H1 (cell line): ENCODE measurements around the gene ETV5. TPM values are rescaled to one million over a fixed set of nuclear protein-coding genes. Genes with fewer than 3 reads are reported as not detected.

Experiments
- BCL11A ChIP-seq, 2 experiments: IDR thresholded peaks; one replicate each; pipeline ENCODE4 v1.6.1; 2011; ENCODE audit warnings: low read depth in 2 of 2, low read length in 2 of 2, mild to moderate bottlenecking in 2 of 2
- CBX5 ChIP-seq: fragments of 300-800, 300-1000 bp; sonication (generic); IDR thresholded peaks from 2 replicates; pipeline ENCODE4 v1.7.1; 2016; ENCODE audit warnings: antibody characterized with exemption, low read length, low read depth
- CHD2 ChIP-seq: IDR thresholded peaks from 2 replicates; pipeline ENCODE4 v1.6.1; 2012; ENCODE audit warnings: low read length, improper control_type of control experiment
- HDAC2 ChIP-seq, 2 experiments: fragments of 300-600 bp in 1 of 2; sonication (generic) in 1 of 2; IDR thresholded peaks; 2 replicates each; pipeline ENCODE4 v1.6.1; 2011 to 2012; ENCODE audit warnings: low read depth in 2 of 2, low read length in 2 of 2, mild to moderate bottlenecking in 2 of 2, moderate library complexity in 2 of 2, borderline replicate concordance in 1 of 2, inconsistent platforms in 1 of 2
- MAFK ChIP-seq: IDR thresholded peaks from 2 replicates; pipeline ENCODE4 v1.6.1; 2012; ENCODE audit warnings: low read depth, mild to moderate bottlenecking, improper control_type of control experiment, low read length
- RFX5 ChIP-seq: IDR thresholded peaks from 2 replicates; pipeline ENCODE4 v1.6.1; 2011; ENCODE audit warnings: low read depth, low read length, improper control_type of control experiment, borderline replicate concordance
- SIRT6 ChIP-seq: IDR thresholded peaks from one replicate; pipeline ENCODE4 v1.7.1; 2012; ENCODE audit warnings: low read length, inconsistent platforms
- SP1 ChIP-seq: IDR thresholded peaks from 2 replicates; pipeline ENCODE4 v1.6.1; 2011; ENCODE audit warnings: low read depth, low read length
- SP2 ChIP-seq: IDR thresholded peaks from 2 replicates; pipeline ENCODE4 v1.6.1; 2012; ENCODE audit warnings: mild to moderate bottlenecking, low read length, inconsistent platforms
- YY1 ChIP-seq: IDR thresholded peaks from 2 replicates; pipeline ENCODE4 v1.6.1; 2011; ENCODE audit warnings: low read depth, mild to moderate bottlenecking, low read length
- polyA plus RNA-seq, 7 experiments: library from polyadenylated mRNA; depleted of rRNA in 3 of 7; stranded (reverse) in 5 of 7; unstranded in 2 of 7; fragments of >200 nt in 5 of 7; fragments of 200-250 nt in 2 of 7; gene quantifications; 1 replicate in 5 of 7; 2 replicates in 1 of 7; 4 replicates in 1 of 7; pipeline versions ENCODE4 v1.2.1 to v1.2.3, GENCODE V29; 2011 to 2013; ENCODE audit warnings: missing spikeins in 2 of 7, mixed read lengths in 2 of 7
- total RNA-seq: library from RNA; stranded (reverse); fragmentation: NEBNext Ultra II Directional; extraction: Animal tissue kit (Norgen Biotek cat#: 25700); gene quantifications from 2 replicates; pipeline ENCODE4 v1.2.1, GENCODE V29; 2021
- TF ChIP-seq, protein P1 (sequence below): fragments of 300-600 bp; sonication (generic); IDR thresholded peaks from 2 replicates; pipeline ENCODE4 v1.7.1; 2012; ENCODE audit warnings: low read length, moderate library complexity, mild to moderate bottlenecking, inconsistent platforms; ENCODE audit not compliant: insufficient replicate concordance

Gene ETV5
- total and polyA plus RNA-seq, 2 of the 8 experiments (the other 6 are each of a cell fraction or from before 2014, with no cell fraction given) = 13.1 to 36.9 TPM

- TF ChIP-seq, protein P1, sequence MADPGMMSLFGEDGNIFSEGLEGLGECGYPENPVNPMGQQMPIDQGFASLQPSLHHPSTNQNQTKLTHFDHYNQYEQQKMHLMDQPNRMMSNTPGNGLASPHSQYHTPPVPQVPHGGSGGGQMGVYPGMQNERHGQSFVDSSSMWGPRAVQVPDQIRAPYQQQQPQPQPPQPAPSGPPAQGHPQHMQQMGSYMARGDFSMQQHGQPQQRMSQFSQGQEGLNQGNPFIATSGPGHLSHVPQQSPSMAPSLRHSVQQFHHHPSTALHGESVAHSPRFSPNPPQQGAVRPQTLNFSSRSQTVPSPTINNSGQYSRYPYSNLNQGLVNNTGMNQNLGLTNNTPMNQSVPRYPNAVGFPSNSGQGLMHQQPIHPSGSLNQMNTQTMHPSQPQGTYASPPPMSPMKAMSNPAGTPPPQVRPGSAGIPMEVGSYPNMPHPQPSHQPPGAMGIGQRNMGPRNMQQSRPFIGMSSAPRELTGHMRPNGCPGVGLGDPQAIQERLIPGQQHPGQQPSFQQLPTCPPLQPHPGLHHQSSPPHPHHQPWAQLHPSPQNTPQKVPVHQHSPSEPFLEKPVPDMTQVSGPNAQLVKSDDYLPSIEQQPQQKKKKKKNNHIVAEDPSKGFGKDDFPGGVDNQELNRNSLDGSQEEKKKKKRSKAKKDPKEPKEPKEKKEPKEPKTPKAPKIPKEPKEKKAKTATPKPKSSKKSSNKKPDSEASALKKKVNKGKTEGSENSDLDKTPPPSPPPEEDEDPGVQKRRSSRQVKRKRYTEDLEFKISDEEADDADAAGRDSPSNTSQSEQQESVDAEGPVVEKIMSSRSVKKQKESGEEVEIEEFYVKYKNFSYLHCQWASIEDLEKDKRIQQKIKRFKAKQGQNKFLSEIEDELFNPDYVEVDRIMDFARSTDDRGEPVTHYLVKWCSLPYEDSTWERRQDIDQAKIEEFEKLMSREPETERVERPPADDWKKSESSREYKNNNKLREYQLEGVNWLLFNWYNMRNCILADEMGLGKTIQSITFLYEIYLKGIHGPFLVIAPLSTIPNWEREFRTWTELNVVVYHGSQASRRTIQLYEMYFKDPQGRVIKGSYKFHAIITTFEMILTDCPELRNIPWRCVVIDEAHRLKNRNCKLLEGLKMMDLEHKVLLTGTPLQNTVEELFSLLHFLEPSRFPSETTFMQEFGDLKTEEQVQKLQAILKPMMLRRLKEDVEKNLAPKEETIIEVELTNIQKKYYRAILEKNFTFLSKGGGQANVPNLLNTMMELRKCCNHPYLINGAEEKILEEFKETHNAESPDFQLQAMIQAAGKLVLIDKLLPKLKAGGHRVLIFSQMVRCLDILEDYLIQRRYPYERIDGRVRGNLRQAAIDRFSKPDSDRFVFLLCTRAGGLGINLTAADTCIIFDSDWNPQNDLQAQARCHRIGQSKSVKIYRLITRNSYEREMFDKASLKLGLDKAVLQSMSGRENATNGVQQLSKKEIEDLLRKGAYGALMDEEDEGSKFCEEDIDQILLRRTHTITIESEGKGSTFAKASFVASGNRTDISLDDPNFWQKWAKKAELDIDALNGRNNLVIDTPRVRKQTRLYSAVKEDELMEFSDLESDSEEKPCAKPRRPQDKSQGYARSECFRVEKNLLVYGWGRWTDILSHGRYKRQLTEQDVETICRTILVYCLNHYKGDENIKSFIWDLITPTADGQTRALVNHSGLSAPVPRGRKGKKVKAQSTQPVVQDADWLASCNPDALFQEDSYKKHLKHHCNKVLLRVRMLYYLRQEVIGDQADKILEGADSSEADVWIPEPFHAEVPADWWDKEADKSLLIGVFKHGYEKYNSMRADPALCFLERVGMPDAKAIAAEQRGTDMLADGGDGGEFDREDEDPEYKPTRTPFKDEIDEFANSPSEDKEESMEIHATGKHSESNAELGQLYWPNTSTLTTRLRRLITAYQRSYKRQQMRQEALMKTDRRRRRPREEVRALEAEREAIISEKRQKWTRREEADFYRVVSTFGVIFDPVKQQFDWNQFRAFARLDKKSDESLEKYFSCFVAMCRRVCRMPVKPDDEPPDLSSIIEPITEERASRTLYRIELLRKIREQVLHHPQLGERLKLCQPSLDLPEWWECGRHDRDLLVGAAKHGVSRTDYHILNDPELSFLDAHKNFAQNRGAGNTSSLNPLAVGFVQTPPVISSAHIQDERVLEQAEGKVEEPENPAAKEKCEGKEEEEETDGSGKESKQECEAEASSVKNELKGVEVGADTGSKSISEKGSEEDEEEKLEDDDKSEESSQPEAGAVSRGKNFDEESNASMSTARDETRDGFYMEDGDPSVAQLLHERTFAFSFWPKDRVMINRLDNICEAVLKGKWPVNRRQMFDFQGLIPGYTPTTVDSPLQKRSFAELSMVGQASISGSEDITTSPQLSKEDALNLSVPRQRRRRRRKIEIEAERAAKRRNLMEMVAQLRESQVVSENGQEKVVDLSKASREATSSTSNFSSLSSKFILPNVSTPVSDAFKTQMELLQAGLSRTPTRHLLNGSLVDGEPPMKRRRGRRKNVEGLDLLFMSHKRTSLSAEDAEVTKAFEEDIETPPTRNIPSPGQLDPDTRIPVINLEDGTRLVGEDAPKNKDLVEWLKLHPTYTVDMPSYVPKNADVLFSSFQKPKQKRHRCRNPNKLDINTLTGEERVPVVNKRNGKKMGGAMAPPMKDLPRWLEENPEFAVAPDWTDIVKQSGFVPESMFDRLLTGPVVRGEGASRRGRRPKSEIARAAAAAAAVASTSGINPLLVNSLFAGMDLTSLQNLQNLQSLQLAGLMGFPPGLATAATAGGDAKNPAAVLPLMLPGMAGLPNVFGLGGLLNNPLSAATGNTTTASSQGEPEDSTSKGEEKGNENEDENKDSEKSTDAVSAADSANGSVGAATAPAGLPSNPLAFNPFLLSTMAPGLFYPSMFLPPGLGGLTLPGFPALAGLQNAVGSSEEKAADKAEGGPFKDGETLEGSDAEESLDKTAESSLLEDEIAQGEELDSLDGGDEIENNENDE = no peak
- TF ChIP-seq YY1 (no peak), CHD2 (no peak), SIRT6 (no peak), MAFK (no peak), SP1 (no peak), SP2 (no peak), BCL11A (IDR thresholded peaks at IDR 0.05; ENCODE audit: low read depth in 2 of 2, low read length in 2 of 2) (no peak), RFX5 (no peak), HDAC2 (IDR thresholded peaks at IDR 0.05; ENCODE audit: borderline replicate concordance in 1 of 2, low read depth in 2 of 2, low read length in 2 of 2) (no peak), CBX5 (no peak)
Measured at GRCh38 chr3:186021673-186022362, 87.1 kb downstream of the ETV5 start (continued).
